Fibroblast of skin of left quadriceps (primary cell): Measurements from ENCODE around the gene RBFOX1.

Experiments
- DNase-seq, 2 experiments: peaks; one replicate each; pipeline ENCODE4 v3.0.0-alpha.2; 2013; ENCODE audit warnings: low read depth in 2 of 2

RBFOX1 gene

GRCh38 chr16:7521834-7522233 lies 189.2 kb downstream of the RBFOX1 start:
- no peak for DNase-seq

DNA sequence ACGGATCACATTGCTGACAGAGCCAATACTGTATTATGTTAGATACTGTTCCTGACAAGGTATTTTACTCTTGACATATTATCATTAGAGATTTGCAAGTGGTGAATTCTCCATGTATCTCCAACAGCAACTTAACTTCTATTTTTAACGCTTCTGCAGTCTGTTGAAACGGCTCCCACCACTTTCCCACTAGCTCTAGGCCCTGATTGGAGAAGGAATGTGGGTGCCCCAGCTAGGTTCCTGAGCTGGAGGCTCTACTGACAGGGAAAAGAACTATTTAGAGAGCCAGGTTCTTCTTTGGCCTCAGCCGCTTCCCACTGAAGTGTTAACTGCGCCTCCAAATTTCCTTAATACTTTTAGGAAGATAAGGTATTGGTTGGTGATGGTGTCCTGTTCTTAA lies 191.8 kb downstream of the RBFOX1 start:
- no peak for DNase-seq

DNA sequence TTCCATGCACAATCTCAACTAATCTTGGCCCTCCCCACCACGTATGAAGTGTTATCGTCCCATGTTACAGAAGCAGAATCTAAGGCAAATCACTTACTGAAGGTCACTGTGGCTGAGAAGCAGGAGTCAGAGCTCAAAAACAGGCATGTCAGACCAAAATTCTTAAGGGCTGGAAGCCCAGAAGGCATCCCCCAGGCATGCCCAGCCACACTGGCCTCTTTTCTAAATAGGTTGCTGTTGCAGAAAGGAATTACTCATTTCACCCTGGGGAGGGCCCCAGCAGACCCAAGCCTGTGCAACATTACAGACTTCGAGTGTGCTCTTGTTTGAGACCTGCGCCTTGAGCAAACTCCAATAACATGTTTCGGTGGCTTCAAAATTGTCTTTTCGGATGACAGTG lies 194.1 kb downstream of the RBFOX1 start:
- DNase-seq, result no peak

DNA sequence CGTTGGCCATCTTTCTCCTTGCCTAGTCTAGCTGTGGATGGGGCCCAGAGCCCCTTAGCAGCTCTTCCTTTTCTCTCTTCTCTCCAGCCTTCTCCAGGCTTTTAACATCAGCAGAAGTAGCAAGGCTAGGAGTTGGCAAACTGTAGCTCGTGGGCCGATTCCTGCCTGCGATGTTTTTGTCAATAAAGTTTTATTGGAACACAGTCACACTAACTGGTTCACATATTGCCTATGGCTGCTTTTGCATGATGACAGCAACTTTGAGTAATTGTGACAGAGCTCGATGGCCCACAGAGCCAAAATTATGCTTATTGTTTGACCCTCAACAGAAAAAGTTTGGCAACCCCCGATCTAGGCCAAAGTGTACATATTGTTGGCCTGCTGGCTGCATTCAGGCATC lies 199.9 kb downstream of the RBFOX1 start:
- no peak for DNase-seq

DNA sequence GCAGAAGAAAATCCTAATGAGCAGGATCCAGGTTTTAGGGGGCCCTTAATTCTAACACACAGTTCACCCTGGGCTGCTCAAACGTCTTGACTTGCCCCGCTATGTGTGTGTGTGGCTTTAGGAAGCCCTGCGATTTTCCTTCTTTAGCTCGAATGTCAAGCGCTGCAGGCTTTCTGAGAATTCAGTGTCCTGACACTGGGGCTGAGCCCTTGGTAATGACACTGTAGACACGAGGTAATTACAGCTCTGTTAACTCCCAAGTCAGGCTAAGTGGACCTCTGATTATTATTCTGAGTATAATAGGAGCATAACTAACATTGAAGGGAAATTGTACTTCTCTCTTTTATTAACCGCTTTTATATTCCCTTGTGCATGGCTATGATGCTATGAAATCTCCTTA lies 202.1 kb downstream of the RBFOX1 start:
- DNase-seq, result no peak

DNA sequence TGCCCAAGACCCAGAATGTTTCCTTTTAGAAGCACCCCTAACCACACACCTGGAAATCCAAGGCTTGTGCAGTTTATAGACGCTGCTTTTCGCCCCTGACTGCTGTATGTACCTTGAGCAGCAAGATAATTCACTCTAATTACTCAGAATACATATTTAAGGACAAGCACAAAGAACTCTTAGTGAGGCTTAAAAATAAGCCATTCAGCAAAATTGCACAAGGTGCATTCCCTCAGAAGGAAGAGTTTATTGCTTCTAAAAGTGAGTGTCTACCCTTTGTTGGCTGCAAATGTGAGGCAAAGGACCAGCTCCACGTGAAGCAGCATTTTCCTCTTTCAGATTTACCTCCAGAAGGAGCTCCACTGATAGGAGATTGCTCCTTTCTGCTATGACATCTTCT lies 208.4 kb downstream of the RBFOX1 start:
- DNase-seq, result no peak

DNA sequence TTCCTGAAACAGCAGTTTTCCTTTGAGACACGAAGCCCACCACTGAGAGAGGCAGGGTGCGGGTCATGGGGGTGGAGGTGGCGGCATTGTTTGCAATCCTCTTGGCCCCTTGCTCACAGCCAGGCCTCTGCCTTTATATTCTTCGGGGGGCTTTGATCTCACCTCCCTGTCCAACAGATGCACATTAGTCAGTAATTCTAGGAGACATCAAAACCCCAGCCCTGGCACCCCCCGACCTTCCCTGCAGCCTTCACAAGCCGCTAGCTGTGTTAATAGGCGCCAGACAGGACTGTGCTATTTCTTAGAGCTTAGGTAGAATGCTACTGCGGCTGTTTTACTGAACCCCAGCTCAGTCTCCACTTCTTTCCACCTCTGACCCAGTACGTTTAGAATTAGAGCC lies 212.6 kb downstream of the RBFOX1 start:
- DNase-seq, result no peak

DNA sequence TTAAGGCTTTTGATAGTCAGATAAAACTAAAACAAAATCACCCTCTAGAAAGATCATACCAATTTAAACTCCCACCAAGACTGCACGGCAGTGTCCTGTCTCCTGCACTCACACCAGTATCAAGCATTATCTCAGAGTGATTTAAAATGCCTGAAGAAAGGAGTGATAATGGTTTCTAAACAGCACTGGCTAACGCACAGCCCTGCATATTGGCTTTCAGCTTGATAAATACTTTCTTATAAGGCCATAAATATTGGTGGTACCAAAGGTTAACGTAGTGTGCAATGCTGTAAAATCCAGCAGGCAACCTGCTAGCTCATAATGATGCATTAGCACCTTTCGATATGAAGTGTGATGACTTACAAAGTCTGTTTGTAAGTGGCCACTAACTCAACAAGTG lies 214.3 kb downstream of the RBFOX1 start:
- no peak for DNase-seq

- DNase-seq, result no peak
These were observed 215.1 kb downstream of the RBFOX1 start for GRCh38 chr16:7547736-7548135.

- no peak for DNase-seq
These were observed 216.2 kb downstream of the RBFOX1 start for GRCh38 chr16:7548796-7549318.

DNA sequence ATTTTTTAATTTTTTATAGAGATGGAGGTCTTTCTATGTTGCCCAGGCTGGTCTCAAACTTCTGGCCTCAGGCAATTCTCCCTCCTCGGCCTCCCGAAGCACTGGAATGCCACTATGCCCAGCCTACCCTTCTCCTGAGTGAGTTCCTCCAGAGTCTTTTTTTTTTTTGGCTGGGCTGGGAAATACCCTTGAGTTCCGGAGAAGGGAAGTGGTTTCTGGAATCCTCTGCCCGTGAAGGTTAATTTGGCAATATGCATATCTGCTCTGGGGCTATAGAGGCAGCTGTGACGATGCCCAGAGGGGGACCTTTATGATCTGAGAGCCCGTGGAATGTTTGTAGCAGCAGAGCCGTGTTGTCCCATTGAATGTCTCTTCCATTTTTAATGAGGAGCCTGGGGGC lies 217.5 kb downstream of the RBFOX1 start:
- no peak for DNase-seq

DNA sequence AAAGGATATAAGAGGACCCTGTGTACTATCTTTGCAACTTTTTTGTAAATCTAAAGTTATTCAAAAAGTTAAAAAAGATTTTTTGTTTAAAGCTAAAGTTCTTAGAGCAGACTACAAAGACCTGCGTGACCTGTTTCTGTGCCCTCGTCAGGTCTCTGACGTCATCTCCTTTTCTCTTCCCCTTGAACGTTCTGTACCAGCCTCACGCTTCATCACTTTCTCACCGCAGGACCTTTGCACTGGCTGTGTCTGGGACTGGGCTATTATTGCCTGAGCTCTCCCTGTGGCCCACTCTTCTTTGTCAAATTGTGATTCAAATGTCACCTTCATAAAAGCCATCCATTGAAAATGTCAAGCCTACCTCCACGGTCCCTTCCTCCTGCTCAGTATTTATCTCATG lies 222.8 kb downstream of the RBFOX1 start:
- DNase-seq, result no peak

DNA sequence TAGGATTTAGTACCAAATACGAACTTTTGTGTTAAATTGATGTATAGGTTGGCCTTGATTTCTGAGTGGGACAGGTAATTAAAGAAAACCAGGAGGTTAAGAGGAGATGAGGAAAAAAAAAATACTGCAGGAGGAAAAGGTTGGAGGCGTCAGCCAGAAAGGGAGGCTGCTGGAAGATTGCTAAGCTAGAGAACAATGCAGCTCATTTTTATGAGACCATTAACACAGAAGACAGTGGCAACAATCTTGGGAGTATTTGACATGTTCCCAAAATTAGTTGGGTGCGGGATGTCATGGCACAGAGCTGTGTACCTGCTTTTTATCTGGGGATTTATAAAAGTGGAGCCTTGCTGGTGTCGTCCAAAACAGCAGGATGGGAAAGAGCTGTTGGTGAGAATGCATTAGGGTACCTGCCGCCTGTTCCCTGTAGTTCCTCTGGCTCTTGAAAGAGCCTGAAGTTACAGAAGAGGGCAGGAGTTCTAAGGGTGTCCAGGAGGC lies 229.3 kb downstream of the RBFOX1 start:
- no peak for DNase-seq

DNA sequence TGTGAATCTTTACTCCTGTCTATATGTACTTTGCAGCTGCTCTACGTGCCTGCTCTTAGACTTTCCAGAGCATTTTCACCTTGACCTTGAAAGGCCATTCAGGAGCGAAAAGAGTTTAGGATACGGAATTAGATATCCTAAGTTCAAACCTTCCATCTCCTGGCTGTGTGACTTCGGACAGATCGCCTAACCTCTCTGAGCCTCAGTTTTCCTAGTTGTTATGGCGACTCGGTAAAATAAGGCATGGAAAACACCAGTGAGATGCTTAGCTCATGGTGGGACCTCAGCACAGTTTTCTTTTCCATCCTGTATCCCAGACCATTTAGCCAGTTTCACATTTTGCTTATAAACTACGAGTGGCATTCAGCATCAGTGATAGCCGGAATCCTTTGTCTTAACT lies 233.7 kb downstream of the RBFOX1 start:
- no peak for DNase-seq

- no peak for DNase-seq
These were observed 238.7 kb downstream of the RBFOX1 start for GRCh38 chr16:7571366-7571765.

DNA sequence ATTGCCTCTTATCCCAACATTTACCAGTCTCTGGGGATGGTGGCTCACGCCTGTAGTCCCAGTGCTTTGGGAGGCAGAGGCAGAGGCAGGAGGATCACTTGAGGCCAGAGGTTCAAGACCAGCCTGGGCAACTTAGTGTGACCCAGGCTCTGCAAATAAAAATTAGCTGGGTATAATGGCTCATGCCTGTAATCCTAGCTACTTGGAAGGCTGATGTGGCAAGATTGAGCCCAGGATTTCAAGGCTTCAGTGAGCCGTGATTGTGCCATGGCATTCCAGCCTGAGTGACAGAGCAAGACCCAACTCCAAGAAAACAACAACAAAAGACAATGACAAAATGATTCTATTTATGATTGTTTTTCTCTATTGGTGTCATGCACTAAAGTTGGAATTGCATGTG lies 244.9 kb downstream of the RBFOX1 start:
- DNase-seq, result no peak

GRCh38 chr16:7579454-7579853 lies 246.8 kb downstream of the RBFOX1 start:
- DNase-seq, result no peak

DNA sequence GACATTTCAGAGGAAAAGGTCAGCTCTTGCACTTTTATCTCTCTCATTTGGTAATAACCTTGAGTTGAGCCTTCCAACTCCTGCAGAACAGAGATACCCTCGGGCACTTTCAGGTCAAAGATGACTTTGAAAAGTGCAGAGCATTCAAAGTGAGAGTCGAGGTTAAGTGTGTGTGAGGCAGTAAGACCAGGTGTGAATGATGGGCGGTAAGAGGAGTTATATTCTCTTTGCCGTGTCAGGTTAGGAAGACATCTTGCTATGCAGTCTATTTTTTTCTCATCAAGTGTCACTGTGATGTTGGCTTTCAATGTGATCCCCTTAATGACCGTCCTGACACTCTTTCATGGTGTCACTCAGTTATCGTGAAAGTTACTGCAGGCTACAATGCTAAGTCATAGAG lies 248.5 kb downstream of the RBFOX1 start:
- no peak for DNase-seq

DNA sequence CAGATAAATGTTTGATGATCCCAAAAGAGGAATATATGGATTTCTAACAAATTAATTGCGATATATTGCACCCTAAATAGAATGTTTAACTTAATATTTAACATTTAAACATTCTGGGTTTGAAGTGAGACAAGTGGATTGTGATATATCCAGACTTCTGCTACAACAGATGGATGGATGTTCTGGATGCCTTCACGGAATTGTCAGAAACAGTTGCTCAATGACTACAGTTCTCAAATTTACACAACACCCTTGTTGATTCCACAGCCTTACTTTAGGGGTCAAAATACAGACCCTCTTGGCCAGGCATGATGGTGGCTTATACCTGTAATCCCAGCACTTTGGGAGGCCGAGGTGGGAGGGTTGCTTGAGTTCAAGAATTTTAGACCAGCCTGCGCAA lies 250.8 kb downstream of the RBFOX1 start:
- DNase-seq, result no peak

DNA sequence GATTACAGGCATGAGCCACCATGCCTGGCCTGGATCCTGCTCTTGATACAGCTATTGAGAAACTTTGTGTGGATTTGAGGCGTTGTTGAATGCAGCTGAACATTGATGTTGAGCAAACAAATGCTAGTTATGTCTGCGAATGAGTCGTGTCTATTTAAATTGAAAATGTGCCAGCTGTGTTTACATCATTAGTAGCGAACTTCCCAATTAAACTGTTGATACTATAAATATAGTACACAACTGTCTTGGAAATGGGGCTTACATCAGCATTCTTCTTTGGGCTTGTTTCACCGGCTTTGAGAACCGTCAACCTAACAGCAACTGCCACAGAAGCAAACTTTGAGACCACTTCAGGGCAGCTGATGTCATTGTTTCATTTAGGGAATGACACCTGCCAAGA lies 251.9 kb downstream of the RBFOX1 start:
- no peak for DNase-seq

- DNase-seq, result no peak
These were observed 253.1 kb downstream of the RBFOX1 start for GRCh38 chr16:7585705-7586104.

- no peak for DNase-seq
These were observed 258.3 kb downstream of the RBFOX1 start for GRCh38 chr16:7590934-7591333.

DNA sequence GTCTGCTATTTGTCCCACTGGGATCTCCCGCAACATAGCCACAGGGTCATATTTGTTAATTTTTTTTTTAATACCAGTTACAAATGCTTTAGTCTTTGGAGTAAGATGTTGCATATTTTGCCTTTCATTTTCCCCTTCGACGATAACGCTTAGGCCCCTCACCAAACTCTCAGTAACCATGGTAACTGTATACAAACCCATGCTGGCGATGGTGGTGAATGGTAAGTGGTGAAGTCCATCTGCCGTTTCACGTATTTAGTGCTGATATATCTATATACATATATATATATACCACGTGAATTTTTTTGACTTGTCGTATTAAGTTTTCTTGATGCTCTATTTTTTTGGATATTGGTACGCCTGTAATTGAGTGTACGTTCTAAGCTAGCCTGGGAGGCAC lies 263.7 kb downstream of the RBFOX1 start:
- DNase-seq, result no peak

DNA sequence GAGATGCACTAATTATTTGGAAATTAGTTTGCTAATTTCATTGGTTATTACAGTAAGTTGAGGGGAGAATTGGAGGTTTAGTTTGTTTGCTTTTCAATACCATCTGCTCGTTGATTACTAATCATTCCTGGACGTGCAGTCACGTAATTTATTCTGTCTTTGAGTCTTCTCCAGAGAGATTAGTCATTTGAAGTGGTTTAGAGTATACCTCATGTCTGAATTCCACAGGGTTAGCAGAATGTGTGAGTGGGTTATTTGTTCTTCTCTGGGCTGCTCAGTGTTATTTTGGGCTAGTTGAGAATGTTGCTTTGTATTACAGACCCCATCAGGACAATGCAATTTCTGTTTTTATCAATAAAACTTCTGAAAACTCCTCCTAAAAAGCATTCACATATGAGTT lies 265.0 kb downstream of the RBFOX1 start:
- peak in 1 of 2 experiments; percentile 0 for DNase-seq

DNA sequence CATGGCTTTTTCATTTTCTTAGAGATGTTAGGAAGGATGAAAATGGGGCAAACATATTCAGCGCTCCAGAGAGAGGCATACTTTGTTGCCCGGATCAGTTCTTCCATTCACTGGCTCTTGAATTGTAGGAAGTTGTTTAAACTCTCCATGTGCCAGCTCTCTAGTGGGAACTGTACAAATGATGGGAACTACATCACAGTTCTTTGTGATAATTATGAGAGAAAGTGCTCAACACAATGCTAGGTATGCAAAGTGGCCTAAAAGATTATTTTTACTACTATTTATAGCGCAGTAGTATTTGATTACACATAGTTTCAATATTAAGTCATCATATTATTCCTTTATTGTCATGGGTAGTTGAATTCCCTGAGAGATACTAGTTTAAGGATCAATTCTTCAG lies 268.5 kb downstream of the RBFOX1 start:
- no peak for DNase-seq
